KOPT-K1 (cell line): ENCODE data around the gene PUDP.
"Not testable (repeated sequence)": the region's sequence is repeated elsewhere in the genome, so short reads cannot be mapped to it uniquely, and the experiment has no call there.

Source experiments
- H3K27ac ChIP-seq: fragments of 200-600 bp; sonication (generic); 2 replicates; pipeline ENCODE4 v1.5.1; 2016; ENCODE audit warnings: antibody characterized with exemption, mild to moderate bottlenecking, low read depth, low read length; ENCODE audit not compliant: poor library complexity, severe bottlenecking
- H3K36me3 ChIP-seq: fragments of 200-600 bp; sonication (generic); 2 replicates; pipeline ENCODE4 v1.5.1; 2017; ENCODE audit warnings: antibody characterized with exemption, mild to moderate bottlenecking, low read length, moderate library complexity; ENCODE audit not compliant: insufficient read depth
- H3K9me3 ChIP-seq: fragments of 200-600 bp; sonication (generic); 2 replicates; pipeline ENCODE4 v1.5.1; 2017; ENCODE audit warnings: antibody characterized with exemption, low read length, mild to moderate bottlenecking; ENCODE audit not compliant: insufficient read depth, poor library complexity, severe bottlenecking

PUDP gene

GRCh38 chrX:7060444-7060843 is 87.5 kb downstream of the PUDP start:
- Histone ChIP-seq H3K36me3 (peaks cover 81% of the 10 kb centered on the region), H3K27ac (peak overlapping the region; percentile 64), H3K9me3 (peaks cover 8% of the 10 kb centered on the region)

GRCh38 chrX:7059859-7060258 is 88.1 kb downstream of the PUDP start:
- Histone ChIP-seq H3K27ac (peak overlapping the region; percentile 64), H3K9me3 (peaks cover 8% of the 10 kb centered on the region), H3K36me3 (peaks cover 76% of the 10 kb centered on the region)

- Histone ChIP-seq H3K27ac (peak overlapping the region; percentile 64), H3K9me3 (peaks cover 8% of the 10 kb centered on the region), H3K36me3 (peaks cover 76% of the 10 kb centered on the region)
These were observed 88.6 kb downstream of the PUDP start for GRCh38 chrX:7059214-7059838.

GRCh38 chrX:7055386-7056137 is 92.4 kb downstream of the PUDP start:
- H3K9me3 ChIP-seq = peaks cover 8% of the 10 kb centered on the region

GRCh38 chrX:7054219-7055216 is 93.4 kb downstream of the PUDP start:
- peak overlapping the region; percentile 28 for H3K27ac ChIP-seq
- peaks cover 75% of the 10 kb centered on the region for H3K36me3 ChIP-seq
- H3K9me3 ChIP-seq = no peaks in the 10 kb centered on the region

More at GRCh38 chrX:7055386-7056137, 92.4 kb downstream of the PUDP start:
- Histone ChIP-seq H3K36me3 (peaks cover 75% of the 10 kb centered on the region), H3K27ac (peak overlapping the region; percentile 61)

- Histone ChIP-seq H3K9me3 (no peaks in the 10 kb centered on the region), H3K27ac (no peak overlapping the region), H3K36me3 (peaks cover 71% of the 10 kb centered on the region)
These were observed 95.4 kb downstream of the PUDP start for GRCh38 chrX:7052541-7052940.

GRCh38 chrX:7050271-7050670 is 97.7 kb downstream of the PUDP start:
- Histone ChIP-seq H3K36me3 (peaks cover 66% of the 10 kb centered on the region), H3K9me3 (peaks cover 4% of the 10 kb centered on the region), H3K27ac (no peak overlapping the region)

- peaks cover 53% of the 10 kb centered on the region for H3K36me3 ChIP-seq
- peaks cover 13% of the 10 kb centered on the region for H3K9me3 ChIP-seq
- no peak overlapping the region for H3K27ac ChIP-seq
These were observed 100.0 kb downstream of the PUDP start for GRCh38 chrX:7047951-7048350.

GRCh38 chrX:7045238-7045955 is 102.6 kb downstream of the PUDP start:
- Histone ChIP-seq H3K36me3 (peaks cover 39% of the 10 kb centered on the region), H3K9me3 (peaks cover 13% of the 10 kb centered on the region), H3K27ac (no peak overlapping the region)

GRCh38 chrX:7043796-7044433 is 104.0 kb downstream of the PUDP start:
- H3K27ac ChIP-seq = not testable (repeated sequence)
- peaks cover 24% of the 10 kb centered on the region for H3K36me3 ChIP-seq
- peaks cover 13% of the 10 kb centered on the region for H3K9me3 ChIP-seq

GRCh38 chrX:7028246-7028645 is 119.7 kb downstream of the PUDP start:
- Histone ChIP-seq H3K36me3 (no peaks in the 10 kb centered on the region), H3K27ac (no peak overlapping the region), H3K9me3 (no peaks in the 10 kb centered on the region)

GRCh38 chrX:7027071-7027470 is 120.9 kb downstream of the PUDP start:
- no peaks in the 10 kb centered on the region for H3K9me3 ChIP-seq
- no peaks in the 10 kb centered on the region for H3K36me3 ChIP-seq
- no peak overlapping the region for H3K27ac ChIP-seq

- not testable (repeated sequence) for H3K9me3 ChIP-seq, H3K27ac ChIP-seq, H3K36me3 ChIP-seq
These were observed 121.6 kb downstream of the PUDP start for GRCh38 chrX:7026365-7026764.

- Histone ChIP-seq H3K27ac (no peak overlapping the region), H3K9me3 (no peaks in the 10 kb centered on the region), H3K36me3 (no peaks in the 10 kb centered on the region)
These were observed 122.5 kb downstream of the PUDP start for GRCh38 chrX:7025471-7025870.
